GM20431 (cell line): ENCODE results near the gene HERC2.

Experiments used
- in situ Hi-C: fragments of 300-500 bp; cut with MseI, MboI; formaldehyde crosslinking; loops from one replicate; pipeline ENCODE4 v1.15.0; 2020; ENCODE audit warnings: low sequenced_read_pairs; ENCODE audit not compliant: unreplicated experiment

The HERC2 gene

DNA sequence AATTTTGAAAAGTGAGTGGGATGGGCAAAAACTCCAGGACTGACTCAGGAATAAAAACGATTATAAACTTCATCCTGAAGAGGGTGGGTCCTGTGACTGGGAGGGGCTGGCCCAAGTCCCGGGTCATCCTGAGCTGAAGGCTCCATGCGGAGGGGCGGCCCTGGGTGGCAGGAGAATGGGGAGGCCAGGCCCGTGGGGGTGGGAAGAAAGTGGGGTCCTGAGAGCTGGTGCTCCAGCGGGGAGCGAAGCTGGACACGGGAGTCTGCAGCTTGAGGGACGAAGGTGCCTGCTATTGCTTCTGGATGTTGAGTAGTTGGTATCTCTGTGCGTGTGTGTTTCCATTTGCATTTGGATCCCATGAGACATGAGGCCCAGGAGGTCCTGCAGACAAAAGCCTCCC, 218.1 kb downstream of the HERC2 start:
- in situ Hi-C loops = no loop called here

GRCh38 chr15:28101983-28102441, 220.0 kb downstream of the HERC2 start:
- in situ Hi-C loops = no loop called here

- in situ Hi-C loops = no loop called here
These were observed 220.8 kb downstream of the HERC2 start for GRCh38 chr15:28101201-28101600.

- in situ Hi-C loops = no loop called here
These were observed 221.3 kb downstream of the HERC2 start for GRCh38 chr15:28100516-28101195.

DNA sequence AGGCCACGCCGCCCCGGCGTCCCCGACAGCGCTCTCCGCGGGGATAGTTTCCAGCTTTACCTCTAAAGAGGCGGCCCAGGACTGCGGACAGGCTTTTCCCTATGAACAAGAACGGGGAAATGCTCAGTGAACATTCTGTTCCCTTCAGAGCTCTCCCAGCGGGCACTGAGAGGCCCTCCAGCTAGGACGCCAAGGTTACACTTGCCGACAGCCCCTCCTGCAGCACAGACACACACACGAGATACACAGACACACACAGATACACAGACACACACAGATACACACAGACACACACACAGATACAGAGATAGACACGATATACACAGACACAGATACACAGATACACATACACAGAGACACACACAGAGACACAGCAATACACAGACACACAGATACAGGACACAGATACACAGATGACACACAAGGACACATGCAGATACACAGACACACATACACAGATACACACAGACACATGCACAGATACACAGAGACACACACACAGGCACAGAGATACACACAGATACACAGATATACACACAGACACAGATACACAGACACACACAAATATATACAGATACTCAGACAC, 222.3 kb downstream of the HERC2 start:
- in situ Hi-C loops = no loop called here

- in situ Hi-C loops = no loop called here
These were observed 223.0 kb downstream of the HERC2 start, which contains the start of gene OCA2 for GRCh38 chr15:28098766-28099554. Gene OCA2 (minus strand): TSS chr15:28099315. CDS start chr15:28081874, 17,441 bp downstream.

DNA sequence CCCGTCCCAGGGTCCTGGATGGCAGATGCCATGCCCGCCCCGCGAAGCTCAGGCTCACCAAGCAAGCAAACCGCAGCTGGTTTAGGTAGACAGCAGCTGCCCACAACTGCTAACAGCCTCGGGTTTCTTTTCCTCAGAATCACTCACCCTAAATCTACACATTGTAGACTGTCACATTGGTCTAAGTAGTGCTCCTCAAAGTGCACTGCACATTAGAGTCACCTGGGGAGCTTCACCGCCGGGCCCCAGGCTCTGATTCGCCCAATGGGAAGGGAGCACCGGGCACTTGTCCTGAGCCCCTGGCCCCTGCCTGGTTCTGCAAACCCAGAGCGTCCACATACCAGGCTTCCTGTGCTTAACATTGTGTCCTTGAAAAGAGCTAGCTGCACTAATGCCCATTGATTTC, 223.6 kb downstream of the HERC2 start:
- in situ Hi-C loops = no loop called here

- in situ Hi-C loops = no loop called here
These were observed 224.2 kb downstream of the HERC2 start for GRCh38 chr15:28097656-28098359.

DNA sequence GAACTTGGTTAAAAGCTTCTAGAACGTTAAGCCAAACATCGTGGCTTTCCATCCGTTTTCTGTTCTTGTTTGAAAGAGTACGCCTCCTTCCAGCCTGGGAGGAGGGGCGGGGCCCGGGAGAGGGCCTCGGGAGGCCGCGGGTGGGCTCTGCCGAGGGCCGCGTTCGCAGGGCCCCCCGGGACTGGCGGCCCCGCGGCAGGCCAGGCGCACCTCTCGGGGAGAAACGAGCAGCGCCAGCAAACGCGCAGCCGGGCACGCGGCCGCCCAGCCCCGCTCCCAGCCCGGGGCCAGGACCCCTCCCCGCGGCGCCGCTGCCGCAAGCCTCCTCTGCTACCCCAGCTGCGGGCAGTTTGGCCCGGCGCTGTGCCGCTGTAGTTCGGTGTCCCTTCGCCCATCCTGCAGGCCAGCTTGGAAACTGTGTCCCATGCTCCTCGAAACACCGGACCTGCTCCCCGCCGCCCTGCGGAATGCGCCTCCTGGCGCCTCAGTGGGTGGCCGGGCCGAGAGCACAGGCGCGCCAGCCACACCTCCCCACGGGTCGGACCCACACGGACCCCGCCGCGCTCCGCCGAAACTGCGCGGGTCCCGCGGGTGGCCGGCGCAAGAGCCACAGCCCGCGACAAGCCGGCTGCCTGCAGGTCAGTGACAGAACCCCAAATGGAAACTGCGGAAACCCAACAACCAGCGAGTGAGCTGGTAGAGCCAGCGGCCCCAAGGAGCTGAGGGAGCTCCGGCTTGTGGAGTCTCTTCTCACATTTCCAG, 225.1 kb downstream of the HERC2 start:
- in situ Hi-C loops = no loop called here

GRCh38 chr15:28096411-28096669, 225.6 kb downstream of the HERC2 start:
- in situ Hi-C loops = no loop called here

DNA sequence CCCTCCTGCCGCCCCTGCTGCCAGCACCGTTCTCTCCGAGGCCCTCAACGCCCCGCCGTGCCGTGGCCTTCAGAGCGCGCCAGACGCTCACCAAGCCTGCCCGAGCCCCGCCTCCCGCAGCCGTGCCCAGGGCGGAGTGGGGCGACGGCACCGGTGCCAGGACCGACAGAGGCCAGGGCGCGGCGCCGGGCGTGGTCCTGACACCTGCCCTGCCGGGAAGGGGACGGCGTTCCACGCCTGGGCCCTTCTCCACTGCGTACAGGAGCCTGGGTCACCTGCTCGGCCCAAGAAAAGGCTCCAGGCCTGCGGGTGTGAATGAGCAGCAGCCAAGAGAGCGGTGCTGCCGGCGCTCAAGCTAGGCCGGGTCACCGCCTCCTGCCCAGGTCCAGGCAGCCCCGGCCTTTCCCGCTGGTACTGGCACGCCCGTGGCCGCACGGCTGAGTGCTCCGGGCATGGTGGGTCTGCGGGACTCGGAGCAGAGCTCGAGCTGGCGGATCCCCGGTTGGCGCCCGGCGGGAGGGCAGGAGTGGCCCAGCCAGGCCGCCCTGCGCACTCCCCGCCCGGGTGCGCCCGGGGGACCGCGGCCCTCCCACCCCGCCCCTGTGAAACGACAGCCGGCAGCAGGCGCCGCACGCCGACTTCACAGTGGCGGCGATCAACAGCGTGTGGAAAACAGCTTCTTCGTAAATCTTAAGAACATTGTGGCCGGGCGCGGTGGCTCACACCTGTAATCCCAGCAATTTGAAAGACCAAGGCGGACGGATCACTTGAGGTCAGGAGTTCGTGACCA, 227.1 kb downstream of the HERC2 start:
- in situ Hi-C loops = no loop called here

DNA sequence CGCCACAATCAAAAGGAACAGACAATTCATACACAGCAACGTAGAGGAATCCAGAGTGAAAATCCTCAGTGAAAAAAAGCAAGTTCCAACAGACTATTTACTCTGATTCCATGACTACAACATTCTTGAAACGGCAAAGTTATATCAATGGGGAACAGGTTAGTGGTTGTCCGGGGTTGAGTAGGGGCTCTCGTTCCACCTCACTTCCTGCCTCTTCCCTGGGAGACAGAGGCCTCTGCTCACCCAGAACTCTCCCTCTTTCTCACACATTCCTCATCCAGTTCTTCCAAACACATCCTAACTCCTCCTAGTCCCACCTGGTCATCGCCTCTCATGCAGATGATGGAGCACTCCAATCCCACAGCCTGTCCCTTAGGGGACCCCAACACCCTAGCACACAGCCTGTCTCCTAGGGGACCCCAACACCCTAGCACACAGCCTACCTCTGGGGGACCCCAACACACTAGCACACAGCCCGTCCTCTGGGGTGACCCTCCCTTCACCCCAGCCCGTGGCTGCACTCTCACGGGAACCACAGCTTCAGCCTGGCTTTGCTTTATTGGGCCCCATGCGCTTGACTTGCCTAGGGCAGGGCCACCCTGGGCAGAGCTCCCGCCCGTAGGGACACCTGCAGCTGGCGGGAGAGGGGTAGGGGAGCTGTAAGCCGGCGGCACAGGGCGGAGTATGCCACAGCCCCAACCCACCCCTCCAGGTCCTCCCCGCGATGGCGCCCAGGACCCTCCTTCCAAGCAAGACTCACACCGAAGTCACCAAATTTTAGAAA, 228.0 kb downstream of the HERC2 start:
- in situ Hi-C loops = no loop called here

DNA sequence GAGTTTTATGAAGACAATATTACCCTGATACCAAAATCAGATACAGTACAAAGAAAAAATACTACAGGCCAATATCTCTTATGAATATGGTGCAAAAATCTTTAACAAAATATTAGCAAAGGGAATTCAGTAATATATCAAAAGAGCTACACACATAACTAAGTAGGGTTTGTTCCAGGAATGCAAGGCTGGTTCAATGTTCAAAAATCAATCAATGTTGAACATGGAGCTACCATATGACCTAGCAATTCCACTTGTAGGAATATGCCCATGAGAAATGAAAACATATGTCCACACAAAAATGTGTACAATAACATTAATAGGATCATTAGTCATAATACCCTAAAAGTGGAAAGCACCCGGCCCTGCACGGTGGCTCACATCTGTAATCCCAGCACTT, 230.7 kb downstream of the HERC2 start:
- in situ Hi-C loops = no loop called here

DNA sequence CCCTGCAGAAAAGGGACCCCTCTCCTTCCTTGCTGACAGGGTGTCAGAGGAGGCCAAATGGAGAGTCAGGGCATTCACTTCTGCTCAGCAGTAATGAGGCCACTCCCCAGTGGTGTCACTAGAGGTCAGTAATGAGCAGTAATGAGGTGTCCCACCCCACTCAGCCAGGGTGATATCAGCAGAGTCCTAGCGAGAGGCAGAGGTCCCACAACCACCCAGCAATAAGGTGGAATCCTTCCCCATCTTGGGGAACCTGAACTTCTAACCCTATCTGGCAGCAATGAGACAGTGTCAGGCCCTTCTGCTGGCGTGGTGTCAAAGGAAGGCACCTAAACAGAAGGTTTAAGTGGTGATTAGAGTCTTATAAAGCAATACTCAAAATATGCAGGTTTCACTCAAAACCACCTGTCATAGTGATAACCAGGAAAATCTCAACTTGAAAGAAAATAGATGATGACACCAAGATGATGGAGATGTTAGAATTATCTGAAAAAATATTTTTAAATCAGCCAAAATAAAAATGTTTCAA, 235.7 kb downstream of the HERC2 start:
- in situ Hi-C loops = no loop called here

- in situ Hi-C loops = no loop called here
These were observed 236.3 kb downstream of the HERC2 start for GRCh38 chr15:28085489-28086174.

DNA sequence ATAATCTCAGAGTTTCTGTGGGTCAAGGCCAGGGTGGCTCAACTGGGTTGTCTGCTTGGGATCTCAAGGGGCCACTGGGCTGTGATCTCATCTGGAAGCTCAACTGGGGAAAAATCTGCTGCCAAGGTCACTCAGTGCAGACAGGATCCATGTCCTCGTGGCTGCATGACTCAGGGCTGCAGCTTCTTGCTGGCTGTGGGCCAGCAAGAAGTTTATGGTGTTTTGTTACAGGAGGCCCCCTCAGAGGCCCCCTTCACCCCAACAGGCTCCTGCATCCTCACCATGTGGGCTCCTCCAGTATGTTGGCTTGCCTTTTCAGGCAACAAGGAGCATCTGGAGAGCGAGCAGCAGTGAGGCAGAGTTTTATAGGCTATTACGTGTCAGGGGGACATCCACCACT, 237.4 kb downstream of the HERC2 start:
- in situ Hi-C loops = no loop called here

- in situ Hi-C loops = no loop called here
These were observed 238.9 kb downstream of the HERC2 start for GRCh38 chr15:28082891-28083684.
